DMS153 treated with DMSO at 0.1 percent for 48 hours (cell line): ENCODE results near the gene LANCL2.

Source experiments
- DNase-seq: peaks from one replicate; lab custom pipeline; 2025; ENCODE audit not compliant: unreplicated experiment; lab: John Stamatoyannopoulos, UW

The LANCL2 gene

GRCh38 chr7:55436457-55436856, 71.3 kb downstream of the LANCL2 start:
- no peak for DNase-seq

- DNase-seq, result no peak
These were observed 72.2 kb downstream of the LANCL2 start for GRCh38 chr7:55437375-55437774.

- DNase-seq, result peak; percentile 83
These were observed 73.1 kb downstream of the LANCL2 start for GRCh38 chr7:55438085-55438756.

GRCh38 chr7:55438757-55439525, 73.8 kb downstream of the LANCL2 start:
- DNase-seq, result peak; percentile 56

DNA sequence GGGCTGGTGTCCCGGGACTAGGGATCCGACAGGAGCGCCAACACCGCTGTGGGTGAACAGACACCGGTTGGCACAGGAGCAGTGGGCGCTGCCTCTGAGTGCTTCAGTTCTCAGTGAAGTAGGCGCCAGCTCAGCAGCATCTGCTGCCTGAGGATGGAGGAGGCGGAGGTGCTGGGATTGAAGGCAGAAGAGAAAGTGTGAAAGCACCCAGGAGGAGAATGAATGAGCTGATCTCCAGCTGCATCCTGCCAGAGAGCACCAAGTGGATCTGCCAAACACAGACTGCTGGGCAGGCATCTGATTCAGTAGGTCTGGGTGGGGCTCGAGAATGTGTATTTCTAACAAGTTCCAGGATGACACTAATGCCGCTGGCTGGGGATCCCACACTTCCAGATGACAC, 74.5 kb downstream of the LANCL2 start:
- no peak for DNase-seq

- DNase-seq, result no peak
These were observed 75.0 kb downstream of the LANCL2 start for GRCh38 chr7:55440040-55440690.

DNA sequence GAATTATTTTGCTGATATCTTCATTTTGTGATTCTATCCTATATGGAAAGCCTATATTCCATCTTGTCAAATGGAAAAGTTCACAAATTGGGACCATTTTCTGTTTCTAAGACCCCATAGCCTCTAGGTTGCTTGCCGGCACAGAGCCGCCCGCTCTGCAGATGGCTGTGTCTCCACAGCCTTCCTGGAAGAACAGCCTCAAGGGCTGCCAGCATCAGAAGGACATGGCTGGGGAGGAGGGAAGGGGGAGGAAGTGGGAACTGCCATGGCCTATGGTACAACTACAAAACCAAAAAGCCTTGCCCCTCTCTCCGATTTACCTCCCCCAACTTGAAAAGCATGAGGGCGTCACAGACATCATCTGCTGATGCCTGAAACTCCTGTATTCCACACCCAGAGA, 75.9 kb downstream of the LANCL2 start:
- DNase-seq, result no peak

DNA sequence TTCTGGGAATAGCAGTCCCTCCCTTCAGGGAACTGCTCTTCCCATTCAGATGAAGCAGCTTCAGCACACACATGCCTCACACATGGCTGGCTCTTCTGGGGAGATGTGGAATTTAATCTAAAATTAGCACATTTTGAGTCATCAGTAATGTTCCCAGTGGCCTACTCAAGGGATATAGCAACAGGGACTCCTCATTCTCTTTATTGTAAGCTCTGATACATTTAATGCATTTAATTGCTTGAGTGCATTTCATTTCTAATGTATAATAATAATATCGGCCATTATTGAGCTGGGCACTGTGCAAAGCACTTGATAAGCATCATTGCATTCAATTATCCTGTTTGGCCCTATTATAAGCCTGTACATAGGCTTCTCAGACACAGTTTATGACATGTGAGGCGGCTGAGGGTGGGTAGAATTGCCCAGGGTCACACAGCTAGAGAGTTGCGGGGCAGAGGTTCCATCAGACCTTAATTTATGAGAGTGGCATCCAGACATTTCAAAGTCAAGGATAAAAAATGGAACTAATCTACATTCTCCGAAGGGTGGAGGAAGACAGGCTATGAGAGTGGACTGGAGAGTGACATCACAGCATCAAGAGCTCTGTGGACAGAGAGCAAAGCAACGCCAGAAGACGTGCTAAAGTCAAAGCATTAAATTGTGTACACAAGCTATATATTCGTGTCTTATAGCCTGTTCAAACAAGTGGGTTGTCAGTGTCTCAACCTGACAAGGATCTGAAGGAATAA, 76.8 kb downstream of the LANCL2 start:
- no peak for DNase-seq

- DNase-seq, result no peak
These were observed 79.6 kb downstream of the LANCL2 start for GRCh38 chr7:55444786-55445185.

GRCh38 chr7:55448526-55448925, 83.4 kb downstream of the LANCL2 start:
- no peak for DNase-seq

DNA sequence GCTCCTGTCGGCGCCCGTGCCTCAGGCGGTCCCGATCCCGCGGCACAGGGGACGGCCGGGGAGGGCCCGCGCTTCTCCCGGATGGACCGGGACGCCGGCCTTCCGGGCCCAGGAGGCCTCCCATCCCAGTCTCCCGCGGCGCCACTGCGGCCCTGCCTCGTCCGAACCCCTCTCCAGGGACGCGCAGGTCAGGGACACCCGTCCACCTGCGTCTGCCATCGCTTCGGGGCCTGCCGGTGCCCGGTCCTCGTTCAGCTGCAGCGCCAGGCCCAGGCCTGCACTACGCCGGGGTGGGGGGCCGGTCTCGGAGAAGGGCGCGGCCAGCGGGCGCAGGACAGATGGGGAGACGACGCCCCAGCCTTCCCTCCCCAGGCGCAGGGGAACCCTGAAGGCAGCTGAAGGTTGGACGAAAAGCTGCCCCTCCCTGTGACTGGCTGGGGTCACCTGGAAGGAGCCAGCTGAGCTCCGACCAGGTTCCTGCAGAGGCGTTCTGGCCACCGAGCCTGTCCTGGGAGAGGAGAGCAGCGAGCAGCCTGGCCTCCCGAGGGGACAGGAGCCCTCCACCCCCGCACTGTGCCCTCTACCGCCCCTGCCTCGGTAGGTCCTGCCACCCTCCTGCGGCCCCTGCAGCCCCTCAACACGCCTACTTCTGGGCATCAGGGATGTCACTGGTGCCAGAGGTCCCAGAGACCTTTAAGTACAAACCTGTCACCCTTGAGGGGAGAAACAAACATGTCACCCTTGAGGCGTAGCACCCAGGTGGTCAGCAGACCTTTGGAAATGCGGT, 84.3 kb downstream of the LANCL2 start:
- no peak for DNase-seq

DNA sequence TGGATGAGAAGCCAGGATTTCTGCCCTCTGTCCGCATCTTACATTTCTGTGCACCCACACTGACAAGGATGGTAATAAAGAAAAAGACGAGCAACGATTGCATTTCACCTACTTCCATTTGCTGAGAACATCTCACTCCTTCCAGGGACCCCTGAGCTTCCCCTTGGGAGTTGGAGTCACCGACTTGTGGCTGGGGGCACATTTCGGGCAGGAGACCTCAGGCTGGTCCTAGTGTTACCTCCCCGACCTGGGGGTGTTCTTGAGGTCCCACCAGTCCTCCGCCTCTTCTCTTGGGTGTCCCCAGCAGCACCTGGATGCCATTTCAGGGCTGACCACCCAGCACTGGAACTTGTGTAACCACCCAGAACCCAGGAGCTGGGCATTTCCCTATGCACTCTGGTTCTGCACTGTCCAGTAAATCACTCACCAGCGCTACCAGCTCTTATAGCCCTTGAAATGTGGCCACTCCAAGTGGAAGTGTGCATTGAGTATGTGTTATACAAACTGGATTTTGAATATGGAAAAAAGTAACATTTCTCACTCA, 84.9 kb downstream of the LANCL2 start:
- DNase-seq, result no peak

- no peak for DNase-seq
These were observed 87.8 kb downstream of the LANCL2 start for GRCh38 chr7:55452971-55453370.

DNA sequence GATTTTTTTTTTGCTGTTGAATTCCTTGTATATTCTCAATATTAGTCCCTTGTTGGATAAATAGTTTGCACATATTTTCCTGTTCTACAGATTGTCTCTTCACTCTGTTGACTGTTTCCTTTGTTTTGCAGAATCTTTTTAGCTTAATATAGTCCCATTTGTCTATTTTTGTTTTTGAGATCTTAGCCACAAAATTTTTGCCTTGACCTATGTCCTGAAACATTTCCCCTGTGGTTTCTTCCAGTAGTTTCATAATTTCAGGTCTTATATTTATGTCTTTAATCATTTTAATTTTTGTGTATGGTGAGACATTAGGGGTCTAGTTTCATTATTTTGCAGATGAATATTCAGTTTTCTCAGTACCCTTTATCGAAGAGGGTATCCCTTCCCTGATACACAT, 92.7 kb downstream of the LANCL2 start:
- no peak for DNase-seq

DNA sequence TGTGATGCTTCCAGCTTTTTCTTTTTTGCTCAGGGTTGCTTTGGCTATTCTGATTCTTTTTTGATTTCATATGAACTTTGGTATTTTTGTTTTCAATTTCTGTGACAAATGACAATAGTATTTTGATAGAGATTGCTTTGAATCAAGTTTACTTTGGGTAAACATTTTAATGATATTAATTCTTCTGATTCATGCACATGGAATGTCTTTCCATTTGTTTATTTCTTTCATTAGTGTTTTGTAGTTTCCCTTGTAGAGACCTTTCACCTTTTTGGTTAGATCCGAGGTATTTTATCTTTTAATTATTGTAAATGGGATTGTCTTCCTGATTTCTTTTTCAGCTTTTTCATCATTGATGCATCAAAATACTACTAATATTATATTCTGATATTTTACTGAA, 93.2 kb downstream of the LANCL2 start:
- no peak for DNase-seq

GRCh38 chr7:55463686-55464262, 98.6 kb downstream of the LANCL2 start:
- DNase-seq, result no peak

DNA sequence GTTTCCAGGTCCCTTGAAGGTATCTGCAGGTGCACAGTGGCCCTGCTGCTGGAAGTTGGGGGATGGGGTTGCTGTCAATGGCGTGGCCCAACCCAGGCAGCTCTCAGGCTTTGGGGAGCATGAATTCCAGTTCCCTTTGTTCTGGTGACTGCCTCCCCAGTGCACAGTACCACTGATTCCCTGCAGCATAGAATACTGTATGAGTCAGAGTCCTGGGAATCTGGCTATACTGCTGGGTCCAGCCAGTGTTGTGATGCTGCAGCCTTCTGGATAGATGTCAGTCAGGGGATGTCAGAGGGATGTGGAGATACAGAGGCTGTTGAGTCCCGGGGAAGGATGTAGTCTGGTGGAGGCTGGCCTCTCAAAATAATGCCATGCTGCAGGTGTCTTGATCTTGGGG, 99.3 kb downstream of the LANCL2 start:
- no peak for DNase-seq

DNA sequence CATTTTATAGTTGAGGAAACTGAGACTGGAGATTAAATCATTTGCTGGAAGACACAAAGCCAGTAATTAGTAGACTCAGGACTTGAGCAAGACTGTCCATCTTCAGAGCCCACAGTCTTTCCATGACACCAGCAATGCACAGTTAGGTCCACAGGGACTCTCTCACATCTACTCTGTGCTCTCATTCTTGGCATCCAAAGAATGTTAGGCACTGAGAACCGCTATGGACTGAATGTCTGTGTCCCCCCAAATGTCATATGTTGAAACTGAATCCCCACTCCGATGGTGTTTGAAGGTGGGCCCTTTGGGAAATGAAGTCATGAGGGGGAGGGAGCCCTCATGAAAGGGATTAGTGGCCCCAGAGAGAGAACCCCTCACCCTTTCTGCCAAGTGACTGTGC, 100.6 kb downstream of the LANCL2 start:
- no peak for DNase-seq

DNA sequence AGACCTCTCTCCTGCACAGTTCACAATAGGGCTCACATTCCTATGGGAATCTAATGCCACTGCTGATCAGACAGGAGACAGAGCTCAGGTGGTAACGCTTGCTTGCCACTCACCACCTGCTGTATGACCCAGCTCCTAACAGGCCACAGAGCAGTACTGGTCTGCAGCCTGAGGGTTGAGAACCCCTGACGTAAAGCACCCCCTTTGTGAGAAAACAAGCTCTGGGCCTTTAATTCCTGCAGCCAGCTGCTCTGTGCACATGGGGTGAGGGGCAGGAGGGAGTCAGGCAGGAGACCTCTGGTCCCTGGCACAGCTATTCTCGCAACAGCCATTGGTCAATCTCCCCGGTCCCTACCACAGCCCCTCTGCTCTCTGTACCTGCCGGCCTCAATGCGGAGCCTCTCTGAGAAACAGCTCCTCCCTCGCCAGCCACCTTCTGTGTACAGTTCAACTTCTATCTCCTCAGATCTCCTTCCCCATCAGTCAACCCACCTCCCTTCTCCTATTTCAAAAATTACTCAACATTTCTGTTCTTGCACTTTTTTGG, 102.0 kb downstream of the LANCL2 start:
- no peak for DNase-seq

GRCh38 chr7:55468495-55468894, 103.4 kb downstream of the LANCL2 start:
- DNase-seq, result no peak
